ENCODE results near the gene SNX30.
"Not testable (repeated sequence)": the region's sequence is repeated elsewhere in the genome, so short reads cannot be mapped to it uniquely, and the experiment has no call there.

Gene SNX30, protein sequence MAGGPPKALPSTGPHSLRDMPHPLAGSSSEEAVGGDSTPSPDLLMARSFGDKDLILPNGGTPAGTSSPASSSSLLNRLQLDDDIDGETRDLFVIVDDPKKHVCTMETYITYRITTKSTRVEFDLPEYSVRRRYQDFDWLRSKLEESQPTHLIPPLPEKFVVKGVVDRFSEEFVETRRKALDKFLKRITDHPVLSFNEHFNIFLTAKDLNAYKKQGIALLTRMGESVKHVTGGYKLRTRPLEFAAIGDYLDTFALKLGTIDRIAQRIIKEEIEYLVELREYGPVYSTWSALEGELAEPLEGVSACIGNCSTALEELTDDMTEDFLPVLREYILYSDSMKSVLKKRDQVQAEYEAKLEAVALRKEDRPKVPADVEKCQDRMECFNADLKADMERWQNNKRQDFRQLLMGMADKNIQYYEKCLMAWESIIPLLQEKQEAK
- 25.3 reads per million, percentile 52 among the genes with 10 or more reads in this experiment for total RNA-seq

DNA sequence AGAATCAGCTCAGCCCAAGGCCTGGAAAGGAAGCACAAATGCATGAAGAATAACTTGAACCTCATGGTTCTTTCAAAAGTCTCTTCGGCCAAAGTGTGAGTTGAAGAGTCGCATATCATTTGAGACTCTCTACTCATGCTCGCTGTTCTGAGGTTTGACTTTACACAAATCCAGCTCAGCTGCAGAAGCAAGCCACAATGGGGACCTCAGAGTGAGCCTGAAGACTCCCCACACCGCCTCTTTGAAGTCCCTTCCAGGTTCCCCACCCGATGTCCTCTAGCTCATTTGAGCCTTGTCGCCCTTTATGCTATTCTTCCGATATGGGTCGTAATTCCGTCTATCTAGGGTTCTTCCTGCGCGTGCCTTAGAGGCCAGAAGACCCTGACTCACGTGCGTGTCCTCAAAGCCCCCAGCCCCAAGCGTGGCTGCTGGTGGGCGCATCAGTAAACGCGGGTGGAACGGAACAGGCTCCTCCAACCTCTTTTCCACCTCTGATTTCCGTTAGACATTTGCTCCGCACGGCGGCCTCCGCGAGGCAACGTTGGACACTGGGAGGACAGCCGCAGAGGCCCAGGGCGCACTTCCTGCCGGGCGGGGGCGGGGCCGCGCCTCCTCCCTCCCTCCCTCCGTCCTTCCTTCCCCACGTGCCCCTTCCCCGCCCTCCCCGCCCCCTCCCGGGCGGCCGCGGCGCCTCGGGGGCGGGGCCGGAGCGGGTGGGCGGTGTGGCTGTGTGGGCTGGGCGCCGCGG lies at the start of gene SNX30:
Gene SNX30, plus strand, starts transcription at position 745 of the 748 bp plus-strand sequence. CDS start 242 bp downstream, outside the sequence.
- peak; percentile 60 for DNase-seq

DNA sequence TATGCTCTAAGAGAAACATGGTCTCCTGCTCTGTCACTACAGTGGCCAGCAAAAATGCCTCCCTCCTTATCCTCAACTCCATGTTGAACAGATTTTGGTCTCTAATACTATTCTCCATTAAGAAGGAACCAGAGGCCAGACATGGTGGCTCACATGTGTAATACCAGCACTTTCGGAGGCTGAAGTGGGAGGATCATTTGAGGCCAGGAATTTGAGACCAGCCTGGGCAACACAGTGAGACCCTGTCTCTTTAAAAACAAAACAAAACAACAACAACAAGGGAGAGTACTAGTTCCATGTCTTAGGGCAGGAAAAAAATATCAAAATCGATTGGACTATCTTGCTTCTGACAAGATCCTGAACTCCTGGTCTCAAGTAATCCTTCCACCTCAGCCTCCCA lies 47.3 kb upstream of the SNX30 start:
- no peak for DNase-seq

DNA sequence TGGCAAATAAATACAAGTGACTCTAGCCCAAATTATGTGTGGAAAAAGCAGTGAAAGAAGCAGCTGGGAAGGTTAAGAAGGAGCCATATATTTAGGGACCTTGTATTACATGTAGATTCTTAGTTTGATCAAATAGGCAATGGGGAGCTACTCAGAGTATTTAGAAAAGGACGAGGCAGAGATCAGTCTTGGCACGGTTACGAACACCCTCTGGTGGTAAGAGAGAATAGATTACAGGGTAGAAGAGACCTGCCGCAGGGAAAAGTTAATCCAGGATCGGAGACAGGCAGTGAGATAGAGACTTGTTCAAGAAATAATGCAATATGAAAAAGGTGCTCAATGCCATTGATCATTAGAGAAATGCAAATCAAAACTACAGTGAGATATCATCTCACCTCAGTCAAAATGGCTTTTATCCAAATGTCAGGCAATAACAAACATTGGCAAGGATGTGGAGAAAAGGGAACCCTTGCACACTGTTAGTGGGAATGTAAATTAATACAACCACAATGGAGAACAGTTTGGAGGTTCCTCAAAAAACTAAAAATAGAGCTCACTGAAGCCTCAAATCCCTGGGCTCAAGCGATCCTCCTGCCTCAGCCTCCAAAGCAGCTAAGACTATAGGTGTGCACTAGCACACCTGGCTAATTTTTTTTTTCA lies 44.7 kb upstream of the SNX30 start:
- DNase-seq, result no peak

DNA sequence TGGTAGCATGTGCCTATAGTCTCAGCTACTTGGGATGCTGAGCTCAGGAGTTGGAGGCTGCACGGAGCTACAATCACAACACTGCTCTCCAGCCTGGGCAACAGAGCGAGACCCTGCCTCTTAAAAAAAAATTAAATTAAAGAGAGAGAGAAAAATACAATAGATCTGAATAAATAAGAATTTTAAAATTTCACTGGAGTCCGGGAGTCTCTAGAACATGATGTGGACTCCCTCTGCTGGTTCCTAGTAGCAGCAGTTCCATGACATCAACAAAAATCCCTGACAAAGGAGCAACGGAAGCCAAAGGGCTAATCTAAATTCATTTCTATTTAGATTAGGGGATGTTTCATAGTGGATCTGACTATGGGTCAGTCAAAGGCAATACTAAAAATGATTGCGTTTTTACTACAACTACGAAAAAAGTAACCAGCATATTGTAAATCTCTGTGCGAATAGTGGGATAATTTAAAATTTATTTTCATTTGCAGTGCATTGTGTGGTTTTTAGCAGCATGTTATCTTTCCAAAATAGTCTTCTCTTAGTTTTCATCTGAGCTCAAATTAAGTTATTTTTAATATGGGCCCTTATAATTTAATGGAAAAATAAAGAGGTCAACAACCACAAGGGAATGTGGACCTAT lies 39.4 kb upstream of the SNX30 start:
- DNase-seq, result no peak

DNA sequence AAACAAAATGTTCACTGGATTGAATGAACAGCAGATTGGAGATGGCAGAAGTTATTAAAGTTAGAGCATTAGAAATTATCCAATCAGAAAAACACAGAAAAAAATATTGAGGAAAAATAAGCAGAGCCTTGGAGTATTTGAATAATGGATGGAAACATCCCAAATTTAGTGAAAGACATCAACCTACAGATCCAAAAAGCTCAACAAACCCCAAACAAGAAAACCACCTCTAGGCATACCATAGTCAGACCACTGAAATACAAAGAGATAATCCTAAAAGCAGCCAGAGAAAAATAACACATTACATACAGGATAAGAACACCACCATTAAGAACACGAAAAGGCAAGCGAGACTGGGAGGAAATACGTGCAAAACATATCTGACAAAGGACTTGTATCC lies 37.9 kb upstream of the SNX30 start:
- no peak for DNase-seq

DNA sequence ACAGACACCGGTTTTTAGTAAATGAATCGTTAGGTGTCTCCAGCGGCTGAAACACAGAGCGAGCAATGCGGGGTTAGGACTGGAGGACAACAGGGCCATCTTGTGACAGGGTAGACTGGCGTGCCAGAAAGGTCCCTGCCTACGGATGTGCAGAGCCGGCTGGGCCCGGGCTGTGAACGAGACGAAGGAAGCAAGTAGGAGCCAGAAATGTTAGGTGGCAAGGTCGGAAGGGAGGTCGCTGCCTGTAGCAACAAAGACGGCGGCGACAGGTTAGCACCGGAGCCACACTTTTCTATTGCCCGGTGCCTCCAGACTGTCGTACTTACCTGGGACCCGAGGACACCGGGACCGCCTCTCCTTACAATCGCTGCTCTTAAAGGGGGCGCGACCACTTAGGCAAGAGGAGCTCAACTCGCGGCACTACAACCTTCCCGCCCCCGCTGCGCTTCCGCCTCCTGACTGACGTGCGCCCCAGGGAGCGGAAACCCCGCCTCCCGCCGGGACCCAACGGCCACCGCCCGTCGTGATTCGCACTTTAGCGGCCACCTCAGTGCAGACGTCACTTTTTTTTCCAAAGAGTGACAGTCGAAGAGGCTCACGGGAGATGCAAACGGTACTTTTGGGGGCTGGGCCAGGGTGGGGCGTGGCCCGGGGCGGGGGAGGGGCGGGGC lies 32.8 kb upstream of the SNX30 start, which contains the start of gene INIP:
Gene INIP, minus strand, starts transcription at position 457 of the 671 bp plus-strand sequence. CDS start 1,632 bp downstream, outside the sequence.
- DNase-seq, result peak; percentile 96

DNA sequence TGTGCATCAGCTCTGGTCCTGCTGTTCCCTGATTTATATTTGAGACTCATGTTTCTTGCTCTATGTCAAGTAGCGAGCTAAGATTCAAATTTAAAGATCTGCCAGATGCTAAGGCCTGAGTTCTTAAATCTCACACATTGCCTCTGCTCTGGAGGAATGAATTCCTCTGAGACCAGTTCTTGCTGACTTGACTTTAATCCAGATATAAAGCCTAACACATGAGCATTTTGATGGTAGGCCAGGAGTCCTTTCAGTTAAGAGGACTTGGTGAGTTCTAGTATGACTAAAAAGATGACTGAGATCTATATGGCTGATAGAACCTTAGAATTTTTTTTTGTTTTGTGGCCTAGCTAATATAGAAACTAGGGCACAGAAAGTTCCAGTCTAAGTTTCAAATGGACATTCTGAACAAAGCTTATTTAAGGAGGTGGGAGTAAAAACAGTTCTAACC lies 31.3 kb upstream of the SNX30 start:
- DNase-seq, result no peak

DNA sequence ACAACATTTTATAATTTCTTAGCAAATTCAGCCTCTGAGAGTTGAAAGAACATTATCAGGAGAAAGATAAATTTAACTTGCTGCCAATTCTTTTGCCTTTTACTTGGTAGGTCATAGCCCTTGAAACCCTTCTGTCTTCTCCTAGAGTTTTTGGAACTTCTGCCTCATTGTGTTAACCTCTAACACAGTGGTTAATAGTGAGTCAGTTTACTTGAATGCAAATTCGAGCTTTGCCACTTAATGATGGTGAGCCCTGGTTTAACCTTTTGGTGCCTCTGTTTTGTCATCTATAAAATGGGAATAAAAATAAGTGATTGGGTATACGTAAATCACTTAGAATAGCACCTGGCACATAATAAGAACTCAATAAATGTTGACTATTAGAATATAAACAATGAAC lies 30.9 kb upstream of the SNX30 start:
- DNase-seq, result no peak

DNA sequence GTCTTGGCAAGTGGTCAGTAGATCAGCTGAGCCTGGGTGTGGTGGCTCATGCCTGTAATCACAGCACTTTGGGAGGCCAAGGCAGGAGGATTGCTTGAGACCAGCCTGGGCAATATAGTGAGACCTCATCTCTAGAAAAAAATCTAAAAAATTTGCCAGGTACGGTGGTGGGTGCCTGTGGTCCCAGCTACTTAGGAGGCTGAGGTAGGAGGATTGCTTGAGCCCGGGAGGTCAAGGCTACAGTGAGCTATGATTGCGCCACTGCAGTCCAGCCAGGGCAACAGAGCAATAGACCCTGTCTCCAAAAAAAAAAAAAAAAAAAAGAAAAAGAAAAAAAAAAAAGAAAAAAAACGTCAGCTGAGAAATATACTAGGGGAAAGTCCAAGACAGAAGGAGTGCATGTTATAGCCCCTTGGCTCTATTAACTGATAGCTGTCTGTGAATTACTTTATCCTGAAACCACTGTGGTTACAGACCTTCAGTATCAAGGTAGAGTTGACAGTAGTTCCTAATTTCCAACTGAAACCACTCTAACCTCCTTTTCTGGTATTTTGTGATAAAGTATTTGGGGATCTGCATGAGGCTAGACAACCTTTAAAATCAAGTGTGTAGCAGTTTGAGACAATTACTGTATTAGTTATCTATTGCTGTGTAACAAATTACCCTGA lies 30.3 kb upstream of the SNX30 start:
- DNase-seq, result no peak

DNA sequence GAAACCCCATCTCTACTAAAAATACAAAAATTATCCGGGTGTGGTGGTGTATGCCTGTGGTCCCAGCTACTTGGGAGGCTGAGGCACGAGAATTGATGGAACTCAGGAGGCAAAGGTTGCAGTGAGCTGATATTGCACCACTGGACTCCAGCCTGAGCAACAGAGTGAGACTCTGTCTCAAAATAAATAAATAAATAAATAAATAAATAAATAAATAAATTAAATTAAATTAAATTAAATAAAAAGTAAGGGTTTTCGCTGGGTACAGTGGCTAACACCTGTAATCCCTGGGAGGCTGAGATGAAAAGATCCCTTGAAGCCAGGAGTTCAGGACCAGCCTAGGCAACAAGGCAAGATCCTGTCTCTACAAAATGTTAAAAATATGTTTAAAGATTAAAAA lies 27.8 kb upstream of the SNX30 start:
- not testable (repeated sequence) for DNase-seq

DNA sequence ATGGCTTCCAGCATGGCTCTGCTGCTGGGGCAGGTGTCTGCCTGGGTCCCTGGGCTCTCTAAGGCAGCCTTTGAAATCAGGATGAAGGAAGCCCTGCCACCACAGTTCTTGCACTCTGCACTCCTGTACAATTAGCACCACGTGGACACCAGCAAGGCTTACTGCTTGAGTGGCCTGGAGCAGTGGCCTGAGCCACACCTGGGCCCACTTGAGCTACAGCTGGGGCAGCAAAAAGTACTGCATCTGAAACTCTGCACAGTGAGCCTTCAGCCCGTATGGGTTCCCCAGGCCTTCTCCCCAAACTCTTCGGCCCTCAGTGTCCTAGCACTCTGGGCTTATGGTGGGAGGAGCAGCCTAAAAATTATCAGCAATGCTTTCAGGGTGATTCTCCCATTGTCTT lies 24.6 kb upstream of the SNX30 start:
- DNase-seq, result no peak

DNA sequence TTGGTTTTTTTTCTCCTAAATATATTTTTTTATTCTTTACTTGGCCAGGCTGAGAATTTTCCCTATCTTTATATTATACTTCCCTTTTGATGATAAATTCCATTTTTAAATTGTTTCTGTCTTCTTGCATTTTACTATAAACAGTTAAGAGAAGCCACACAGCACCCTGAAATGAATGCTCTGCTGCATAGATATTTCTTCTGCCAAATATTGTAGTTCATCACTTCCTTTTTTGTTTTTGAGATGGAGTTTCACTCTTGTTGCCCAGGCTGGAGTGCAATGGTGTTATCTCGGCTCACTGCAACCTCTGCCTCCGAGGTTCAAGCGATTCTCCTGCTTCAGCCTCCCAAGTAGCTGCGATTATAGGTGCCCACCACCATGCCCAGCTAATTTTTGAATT lies 24.1 kb upstream of the SNX30 start:
- DNase-seq, result no peak

DNA sequence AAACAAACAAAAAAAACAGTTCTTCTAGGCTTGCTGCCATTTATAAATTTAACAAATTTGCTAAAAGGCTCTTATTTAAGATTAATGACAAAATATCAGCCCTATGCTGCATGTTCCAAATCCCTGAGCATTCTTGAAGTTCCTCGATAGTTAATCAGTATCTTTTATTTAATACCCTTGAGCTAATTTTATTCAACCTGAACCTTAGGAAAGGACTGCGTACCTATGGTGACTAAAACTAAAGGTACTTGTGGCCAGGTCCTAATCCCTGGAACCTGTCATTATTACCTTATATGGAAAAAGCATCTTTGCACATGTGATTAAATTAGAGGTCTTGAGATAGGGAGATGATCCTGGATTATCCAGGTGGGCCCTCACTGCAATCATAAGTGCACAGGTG lies 22.2 kb upstream of the SNX30 start:
- no peak for DNase-seq

DNA sequence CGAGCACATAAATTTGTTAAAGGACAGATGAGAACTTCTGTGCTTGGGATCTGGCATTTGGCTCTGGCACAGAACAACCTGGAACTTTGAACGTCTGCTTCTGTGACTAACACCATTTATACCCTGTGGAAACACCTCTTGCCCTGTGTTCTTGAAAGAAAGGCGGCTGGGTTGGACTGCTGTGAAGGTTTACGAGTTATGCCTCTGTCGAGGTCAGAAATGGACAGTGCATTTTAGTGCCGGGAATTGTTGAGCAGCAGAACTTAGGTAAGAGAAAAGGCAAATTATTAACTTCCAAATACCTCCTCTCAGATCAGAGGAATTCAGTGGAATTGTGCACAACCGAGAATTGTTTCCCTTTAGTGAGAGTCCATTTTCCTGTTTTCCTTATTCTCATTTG lies 18.6 kb upstream of the SNX30 start:
- DNase-seq, result no peak

DNA sequence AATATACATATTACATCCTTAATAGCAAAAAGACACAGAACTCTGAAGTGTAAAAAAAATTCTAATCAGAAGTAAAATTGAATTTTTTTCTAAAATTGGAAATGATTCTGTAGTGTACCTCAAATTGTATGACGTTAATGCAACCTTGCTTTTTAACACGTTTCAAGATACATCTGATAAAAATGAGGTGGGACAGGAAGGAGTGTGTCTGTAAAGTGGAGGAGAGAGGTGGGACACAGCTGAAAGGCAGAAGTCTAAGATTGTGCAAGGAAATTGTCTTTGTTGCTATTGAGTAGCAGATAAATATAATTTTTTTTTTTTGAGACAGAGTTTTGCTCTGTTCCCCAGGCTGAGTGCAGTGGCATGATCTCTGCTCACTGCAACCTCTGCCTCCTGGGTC lies 15.7 kb upstream of the SNX30 start:
- no peak for DNase-seq

DNA sequence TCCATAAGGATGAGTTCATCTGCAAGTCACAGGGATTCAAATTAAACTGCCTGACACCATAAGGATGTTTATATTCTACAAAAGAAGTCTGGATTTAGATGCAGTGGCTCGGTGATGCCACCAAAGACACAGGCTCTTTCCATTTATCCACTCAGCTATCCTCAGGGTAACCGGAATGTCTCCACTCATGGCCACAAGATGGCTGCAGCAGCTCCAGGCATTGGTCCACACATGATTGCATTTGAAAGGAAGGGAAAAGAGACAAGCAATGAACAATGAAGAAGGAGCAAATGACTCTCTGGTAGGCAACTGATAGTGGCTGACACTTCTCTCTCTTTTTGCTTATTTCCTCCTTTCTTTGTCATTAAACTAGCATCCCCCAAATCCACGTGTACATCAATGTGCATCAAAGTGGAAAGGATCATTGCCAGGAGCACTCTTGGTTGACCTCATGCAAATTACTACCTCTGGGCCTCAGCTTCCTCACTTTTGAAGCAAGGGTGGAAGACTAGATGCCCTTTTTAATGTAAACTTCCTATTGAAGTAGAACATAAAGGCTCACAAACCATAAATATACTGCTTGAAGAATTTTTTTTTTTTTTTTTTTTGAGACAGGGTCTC lies 7.2 kb upstream of the SNX30 start:
- DNase-seq, result no peak

DNA sequence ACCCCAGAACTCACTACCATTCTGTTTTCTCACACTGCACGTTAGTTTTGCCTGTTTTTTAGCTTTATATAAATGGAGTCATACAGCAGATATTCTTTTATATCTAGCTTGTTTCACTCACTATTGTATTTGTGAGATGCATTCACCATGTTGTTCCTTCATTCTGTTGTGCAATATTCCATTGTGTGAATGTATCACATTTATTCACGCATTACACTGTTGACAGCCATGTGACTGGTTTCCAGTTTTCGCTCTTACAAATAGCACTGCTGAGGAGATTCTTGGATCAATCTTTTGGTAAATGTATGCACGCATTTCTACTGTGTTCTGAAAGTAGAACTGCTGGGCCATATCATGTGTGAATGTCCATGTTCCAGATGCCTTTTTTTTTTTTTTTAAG lies 6.4 kb upstream of the SNX30 start:
- no peak for DNase-seq

DNA sequence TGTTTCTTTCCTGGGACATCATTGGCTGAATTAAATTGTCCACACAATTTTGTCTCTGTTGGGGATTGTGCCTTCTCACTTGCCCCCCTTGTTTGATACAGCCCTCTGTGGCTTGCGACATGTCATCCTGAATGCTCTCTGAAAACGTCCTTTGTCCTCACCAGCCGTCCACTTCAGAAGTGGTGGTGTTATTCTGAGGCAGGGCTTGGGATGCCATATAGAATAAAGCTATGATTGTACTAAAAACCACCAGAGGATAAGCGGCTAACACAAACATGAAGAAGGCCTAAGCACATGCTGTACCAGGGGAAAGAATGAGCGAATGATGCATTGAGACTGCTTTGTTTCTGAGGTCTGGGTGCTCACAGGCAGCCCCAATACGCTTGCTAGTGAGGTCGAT lies 3.5 kb upstream of the SNX30 start:
- no peak for DNase-seq

DNA sequence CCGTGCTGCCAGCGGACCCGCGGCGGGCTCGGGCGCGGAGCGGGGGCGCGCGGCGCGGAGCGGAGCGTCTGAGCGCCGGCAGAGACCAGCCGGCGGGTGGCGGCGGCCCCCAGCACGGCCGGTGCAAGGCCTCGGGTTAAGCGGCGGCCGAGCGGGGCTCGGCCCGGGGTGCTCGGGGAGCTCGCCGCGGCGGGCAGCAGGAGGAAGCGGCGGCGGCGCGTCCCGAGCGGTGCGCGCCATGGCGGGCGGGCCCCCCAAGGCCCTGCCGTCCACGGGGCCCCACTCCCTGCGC lies 150 bp downstream of the SNX30 start:
- DNase-seq, result no peak

DNA sequence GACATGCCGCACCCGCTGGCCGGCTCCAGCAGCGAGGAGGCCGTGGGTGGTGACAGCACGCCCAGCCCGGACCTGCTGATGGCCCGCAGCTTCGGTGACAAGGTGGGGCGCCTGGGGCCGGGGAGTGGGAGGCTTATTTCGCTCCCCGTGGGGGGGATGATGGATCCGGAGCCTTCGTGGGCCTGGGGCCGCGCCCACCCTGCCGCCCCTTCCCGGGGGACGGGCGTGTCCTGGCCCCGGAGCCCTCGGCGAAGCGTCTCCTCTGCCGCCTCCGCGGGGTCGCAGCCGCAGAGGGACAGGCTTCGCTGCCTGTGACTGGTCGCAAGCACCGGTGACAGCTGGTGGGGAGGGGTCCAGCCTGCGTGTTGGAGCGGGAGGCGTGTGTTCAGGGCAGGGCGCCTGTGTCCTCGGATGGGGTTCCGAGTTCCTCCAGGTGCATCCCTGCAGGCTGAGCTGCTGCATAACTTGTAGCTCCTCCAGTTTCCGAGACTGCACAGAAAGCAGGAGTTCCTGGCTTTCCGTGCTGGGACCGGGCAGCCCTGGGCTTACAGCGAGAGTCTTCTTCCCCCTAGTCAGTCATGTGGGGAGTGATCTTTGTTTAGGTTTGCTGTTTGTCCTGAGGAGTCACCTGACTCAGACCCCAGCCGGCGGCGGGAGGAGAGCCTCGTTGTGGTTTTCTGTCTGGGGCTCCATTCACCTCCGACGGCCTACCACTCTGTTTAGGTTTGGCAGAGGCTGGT lies 666 bp downstream of the SNX30 start:
- DNase-seq, result peak; percentile 18
